Spleen (tissue), 11 donors: ENCODE data around the gene MTA2. TPM values are rescaled to one million over a fixed set of nuclear protein-coding genes. Genes with fewer than 3 reads are reported as not detected.
"Not testable (repeated sequence)": the region's sequence is repeated elsewhere in the genome, so short reads cannot be mapped to it uniquely, and the experiment has no call there.

ENCODE experiments used
- DNase-seq: peaks from one replicate; pipeline ENCODE4 v3.0.0-alpha.2; 2020
- H3K27ac ChIP-seq, 8 donors: fragments of 200-600 bp; sonication (generic) in 7 of 8; 1 replicate in 4 of 8; 2 replicates in 4 of 8; pipeline versions ENCODE4 v1.5.0 to v1.8.0; 2016 to 2021; ENCODE audit warnings: inconsistent platforms in 4 of 8, mild to moderate bottlenecking in 4 of 8, moderate library complexity in 1 of 8
- H3K27me3 ChIP-seq, 7 donors: fragments of 200-600 bp; sonication (generic) in 6 of 7; replicated peaks in 1 of 7; 1 replicate in 4 of 7; 2 replicates in 3 of 7; pipeline versions ENCODE4 v1.5.0 to v1.8.0; 2016 to 2021; ENCODE audit warnings: inconsistent platforms in 3 of 7, mild to moderate bottlenecking in 1 of 7
- H3K36me3 ChIP-seq, 6 donors: fragments of 200-600 bp; sonication (generic) in 5 of 6; 1 replicate in 4 of 6; 2 replicates in 2 of 6; pipeline versions ENCODE4 v1.5.0 to v1.8.0; 2016 to 2021; ENCODE audit warnings: inconsistent platforms in 2 of 6
- H3K4me1 ChIP-seq, 6 donors: fragments of 200-600 bp; sonication (generic) in 5 of 6; 1 replicate in 3 of 6; 2 replicates in 3 of 6; pipeline versions ENCODE4 v1.5.0 to v1.8.0; 2016 to 2021; ENCODE audit warnings: inconsistent platforms in 3 of 6
- H3K4me3 ChIP-seq, 8 donors: fragments of 200-600 bp; sonication (generic) in 7 of 8; 1 replicate in 4 of 8; 2 replicates in 4 of 8; pipeline versions ENCODE4 v1.5.0 to v1.8.0; 2016 to 2021; ENCODE audit warnings: inconsistent platforms in 4 of 8, mild to moderate bottlenecking in 4 of 8, moderate library complexity in 2 of 8
- H3K9me3 ChIP-seq, 8 donors: fragments of 200-600 bp; sonication (generic) in 7 of 8; 1 replicate in 4 of 8; 2 replicates in 4 of 8; pipeline versions ENCODE4 v1.5.0 to v1.8.0; 2016 to 2021; ENCODE audit warnings: inconsistent platforms in 4 of 8
- POLR2A ChIP-seq, 3 donors: fragments of 450-650 bp; IDR thresholded peaks; one replicate each; pipeline ENCODE4 v1.5.1; 2017; ENCODE audit warnings: antibody characterized with exemption in 3 of 3, mild to moderate bottlenecking in 1 of 3
- POLR2AphosphoS5 ChIP-seq, 3 donors: sonication (generic); formaldehyde crosslinking; IDR thresholded peaks; one replicate each; pipeline ENCODE4 v1.5.1; 2017; ENCODE audit warnings: antibody characterized with exemption in 3 of 3
- WGBS, 5 donors: extraction: QIAGEN DNeasy Blood & Tissue Kit in 3 of 5; methylation state at CpG; one replicate each; pipeline versions ENCODE4 v1.1.5 to v1.1.7; 2013 to 2018; 5-methylcytosine and 5-hydroxymethylcytosine counted together
- intact Hi-C: fragments of 100-400 bp; cut with DNase I; formaldehyde crosslinking; loops from one replicate; pipeline ENCODE4 v1.15.0; 2023; ENCODE audit warnings: low total_unique reads
- polyA plus RNA-seq, 3 donors: library from polyadenylated mRNA; stranded (reverse); fragments of 200-250 nt; gene quantifications; one replicate each; pipeline ENCODE4 v1.2.1, GENCODE V29; 2013
- total RNA-seq, 7 donors: library from RNA; depleted of rRNA in 3 of 7; stranded (reverse); fragments of >200 nt in 3 of 7; fragmentation: NEBNext Ultra II Directional in 4 of 7; extraction: Animal tissue kit (Norgen Biotek cat#: 25700) in 4 of 7; gene quantifications; one replicate each; pipeline versions ENCODE4 v1.1.0 to v1.2.1, GENCODE V29; 2016 to 2021
- TF ChIP-seq, protein P1 (sequence below), 11 experiments: fragments of 200-600 bp in 7 of 11; fragments of 450-650 bp in 4 of 11; sonication (generic) in 4 of 11; IDR thresholded peaks in 8 of 11; conservative IDR thresholded peaks in 3 of 11; 1 replicate in 7 of 11; 2 replicates in 4 of 11; pipeline versions ENCODE4 v1.4.0 to v1.8.0; 2016 to 2021; ENCODE audit warnings: antibody characterized with exemption in 11 of 11, inconsistent platforms in 4 of 11, mild to moderate bottlenecking in 1 of 11
- donor health status: healthy with polysubstance abuse.
- donor health status: DM: no; HTN: no; CAD: no; lungs with moderate emphysema.
- donor health status: DM: no; HTN: no; CAD: no.
- donor health status: Bipolar disorder and iron deficiency.
- donor health status: healthy.
- donor health status: DM: no; HTN: no; CAD: no.
- donor health status: DM: yes; HTN: yes; CAD: no.

Gene MTA2
- total and polyA plus RNA-seq, 10 donors, result 55.3 to 154 (median 111) TPM

DNA sequence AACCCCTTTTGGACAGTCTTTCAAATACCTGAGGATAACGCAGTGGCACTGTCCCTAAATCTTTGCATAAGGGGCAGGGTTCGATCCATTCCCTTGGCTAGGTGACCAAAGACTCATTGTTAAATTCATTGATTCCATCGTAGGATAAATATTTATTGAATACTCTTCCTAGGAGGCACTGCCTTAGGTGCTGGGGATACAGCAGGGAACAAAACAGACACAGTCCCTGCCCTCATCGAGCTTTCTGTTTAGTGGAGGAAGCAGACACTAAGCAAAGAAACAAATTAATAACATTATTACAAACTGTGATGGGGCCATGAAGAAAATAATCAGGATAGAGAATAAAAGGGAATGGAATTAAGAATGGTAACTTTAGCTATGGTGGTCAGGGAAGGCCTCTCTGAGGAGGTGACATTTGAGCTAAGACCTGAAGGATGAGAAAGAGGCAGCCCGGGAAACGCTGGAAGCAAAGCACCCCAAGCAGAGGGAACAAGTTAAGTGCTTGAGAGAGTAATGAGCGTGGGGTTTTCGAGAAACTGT, 19.4 kb upstream of the MTA2 start:
- TF ChIP-seq, protein P1, sequence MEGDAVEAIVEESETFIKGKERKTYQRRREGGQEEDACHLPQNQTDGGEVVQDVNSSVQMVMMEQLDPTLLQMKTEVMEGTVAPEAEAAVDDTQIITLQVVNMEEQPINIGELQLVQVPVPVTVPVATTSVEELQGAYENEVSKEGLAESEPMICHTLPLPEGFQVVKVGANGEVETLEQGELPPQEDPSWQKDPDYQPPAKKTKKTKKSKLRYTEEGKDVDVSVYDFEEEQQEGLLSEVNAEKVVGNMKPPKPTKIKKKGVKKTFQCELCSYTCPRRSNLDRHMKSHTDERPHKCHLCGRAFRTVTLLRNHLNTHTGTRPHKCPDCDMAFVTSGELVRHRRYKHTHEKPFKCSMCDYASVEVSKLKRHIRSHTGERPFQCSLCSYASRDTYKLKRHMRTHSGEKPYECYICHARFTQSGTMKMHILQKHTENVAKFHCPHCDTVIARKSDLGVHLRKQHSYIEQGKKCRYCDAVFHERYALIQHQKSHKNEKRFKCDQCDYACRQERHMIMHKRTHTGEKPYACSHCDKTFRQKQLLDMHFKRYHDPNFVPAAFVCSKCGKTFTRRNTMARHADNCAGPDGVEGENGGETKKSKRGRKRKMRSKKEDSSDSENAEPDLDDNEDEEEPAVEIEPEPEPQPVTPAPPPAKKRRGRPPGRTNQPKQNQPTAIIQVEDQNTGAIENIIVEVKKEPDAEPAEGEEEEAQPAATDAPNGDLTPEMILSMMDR (IDR thresholded peaks at IDR 0.05 in 8 of 11, conservative IDR thresholded peaks at IDR 0.05 in 3 of 11), result no peak
- no peak for TF ChIP-seq POLR2A (IDR thresholded peaks at IDR 0.05)
- TF ChIP-seq POLR2AphosphoS5 (IDR thresholded peaks at IDR 0.05), result no peak
- peak overlapping the region; percentile 72 to 91 (median 80) for H3K4me3 ChIP-seq
- no peaks in the 10 kb centered on the region for H3K27me3 ChIP-seq
- DNase-seq, result no peak
- H3K27ac ChIP-seq, result peak overlapping the region; percentile 78 to 95 (median 92)
- peaks cover under 1 to 54% (median 26%) of the 10 kb centered on the region in 6 donors for H3K36me3 ChIP-seq
- peaks cover 13 to 35% (median 20%) of the 10 kb centered on the region in 6 donors for H3K4me1 ChIP-seq
- 30 to 36% (median 32%) methylated on average over 8 of the region's 8 CpGs for WGBS, 5 donors
- no peaks in the 10 kb centered on the region for H3K9me3 ChIP-seq
- intact Hi-C loops, result no loop called here

DNA sequence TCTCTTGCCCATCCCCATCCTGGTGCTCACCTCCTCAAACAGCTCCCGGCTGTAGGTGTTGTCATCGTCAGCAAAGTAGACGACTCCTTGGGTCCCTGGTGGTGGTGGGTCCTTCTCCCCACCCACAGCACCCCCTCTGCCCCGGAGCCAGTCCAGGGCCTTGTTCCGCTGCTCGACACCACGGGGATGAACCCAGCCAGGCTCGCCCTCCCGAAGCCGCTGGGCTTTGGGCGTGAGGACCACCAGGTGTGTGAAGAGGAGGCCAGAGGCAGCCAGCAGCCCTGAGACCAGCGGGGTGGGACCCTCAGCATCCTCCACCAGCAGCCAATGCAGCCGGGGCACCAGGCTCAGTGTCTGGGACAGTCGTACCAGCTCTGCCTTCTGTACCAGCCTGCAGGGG, 15.3 kb upstream of the MTA2 start:
- not testable (repeated sequence) for DNase-seq, H3K27me3 ChIP-seq
- WGBS, 5 donors, result 89 to 97% (median 96%) methylated on average over 10 to 14 of the region's 14 CpGs

DNA sequence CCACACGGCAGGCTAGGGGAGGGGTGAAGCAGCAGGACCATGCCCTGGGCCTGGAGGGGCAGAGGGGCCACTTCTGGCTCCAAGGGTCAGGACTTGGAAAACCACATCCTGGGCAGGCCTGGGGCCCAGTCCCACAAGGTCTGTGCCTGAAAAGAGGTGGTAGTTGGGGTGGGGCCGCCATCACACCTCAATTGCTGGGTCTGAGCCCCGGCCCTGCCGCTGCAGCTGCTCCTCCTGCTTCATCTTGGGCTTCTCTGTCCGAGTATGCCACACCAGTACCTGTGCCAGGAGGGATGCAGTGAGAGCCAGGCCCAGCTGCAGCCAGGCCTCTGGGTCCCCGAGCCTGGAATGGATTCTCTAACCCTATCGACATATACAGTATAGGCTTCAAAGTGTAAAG, 13.9 kb upstream of the MTA2 start:
- peak overlapping the region in 2 of 8 donors; percentile 21 to 98 for H3K27ac ChIP-seq
- H3K9me3 ChIP-seq, result no peaks in the 10 kb centered on the region
- H3K36me3 ChIP-seq, result peaks cover 0 to 62% (median 28%) of the 10 kb centered on the region in 6 donors
- no peak for DNase-seq
- intact Hi-C loops, result no loop called here
- peaks cover 17 to 63% (median 38%) of the 10 kb centered on the region in 6 donors for H3K4me1 ChIP-seq
- 89 to 93% (median 90%) methylated on average over 6 to 7 of the region's 7 CpGs for WGBS, 5 donors
- peak in 1 of 3 donors; percentile 16 for TF ChIP-seq POLR2AphosphoS5 (IDR thresholded peaks at IDR 0.05)
- TF ChIP-seq POLR2A (IDR thresholded peaks at IDR 0.05), result no peak
- TF ChIP-seq, protein P1 (IDR thresholded peaks at IDR 0.05 in 8 of 11, conservative IDR thresholded peaks at IDR 0.05 in 3 of 11), result no peak
- no peak overlapping the region for H3K4me3 ChIP-seq
- no peaks in the 10 kb centered on the region for H3K27me3 ChIP-seq

More for the DNA sequence above, 15.3 kb upstream of the MTA2 start:
- Histone ChIP-seq H3K36me3 (peaks cover 0 to 56% (median 23%) of the 10 kb centered on the region in 6 donors), H3K4me1 (peaks cover 13 to 60% (median 32%) of the 10 kb centered on the region in 6 donors)
- H3K9me3 ChIP-seq, H3K27ac ChIP-seq, H3K4me3 ChIP-seq, intact Hi-C loops: not testable (repeated sequence)
- peak in 1 of 3 donors; percentile 17 for TF ChIP-seq POLR2AphosphoS5 (IDR thresholded peaks at IDR 0.05)

DNA sequence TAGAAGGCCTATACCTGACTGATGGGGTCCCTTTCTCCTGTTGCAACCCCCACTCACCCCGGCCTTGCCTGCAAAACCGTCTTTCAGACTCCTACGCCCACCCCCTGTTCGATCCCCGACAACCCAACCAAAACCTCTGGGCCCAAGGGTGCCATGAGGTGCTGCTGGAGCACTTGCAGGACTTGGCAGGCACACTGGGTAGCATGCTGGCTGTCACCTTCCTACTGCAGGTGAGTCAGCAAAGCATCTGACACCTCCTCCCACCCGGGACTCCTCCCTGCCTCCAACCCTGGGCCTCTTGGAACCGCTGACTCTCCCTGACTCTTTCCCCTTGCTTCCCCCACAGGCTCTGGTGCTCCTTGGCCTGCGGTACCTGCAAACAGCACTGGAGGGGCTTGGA, 12.6 kb upstream of the MTA2 start:
- no peak for DNase-seq
- Histone ChIP-seq H3K4me1 (peaks cover 16 to 63% (median 43%) of the 10 kb centered on the region in 6 donors), H3K27me3 (no peaks in the 10 kb centered on the region), H3K36me3 (peaks cover 0 to 69% (median 29%) of the 10 kb centered on the region in 6 donors), H3K9me3 (no peaks in the 10 kb centered on the region), H3K27ac (peak overlapping the region in 6 of 8 donors; percentile 95 to 99 (median 98)), H3K4me3 (no peak overlapping the region)
- WGBS, 5 donors, result 72 to 87% (median 81%) methylated on average over 8 of the region's 8 CpGs
- TF ChIP-seq POLR2A (IDR thresholded peaks at IDR 0.05) (no peak), POLR2AphosphoS5 (IDR thresholded peaks at IDR 0.05) (peak in 1 of 3 donors; percentile 10)
- TF ChIP-seq, protein P1 (IDR thresholded peaks at IDR 0.05 in 8 of 11, conservative IDR thresholded peaks at IDR 0.05 in 3 of 11), result no peak
- intact Hi-C loops, result no loop called here
